ENCODE results near the gene SWI5. TPM values are rescaled to one million over a fixed set of nuclear protein-coding genes. Genes with fewer than 3 reads are reported as not detected.
A peak's percentile ranks its signal among the peaks of the same experiment; 100 is the strongest.

SWI5 gene
- total RNA-seq, 4 donors from 2014 or later = 18.5 to 50.2 (median 49.2) TPM

DNA sequence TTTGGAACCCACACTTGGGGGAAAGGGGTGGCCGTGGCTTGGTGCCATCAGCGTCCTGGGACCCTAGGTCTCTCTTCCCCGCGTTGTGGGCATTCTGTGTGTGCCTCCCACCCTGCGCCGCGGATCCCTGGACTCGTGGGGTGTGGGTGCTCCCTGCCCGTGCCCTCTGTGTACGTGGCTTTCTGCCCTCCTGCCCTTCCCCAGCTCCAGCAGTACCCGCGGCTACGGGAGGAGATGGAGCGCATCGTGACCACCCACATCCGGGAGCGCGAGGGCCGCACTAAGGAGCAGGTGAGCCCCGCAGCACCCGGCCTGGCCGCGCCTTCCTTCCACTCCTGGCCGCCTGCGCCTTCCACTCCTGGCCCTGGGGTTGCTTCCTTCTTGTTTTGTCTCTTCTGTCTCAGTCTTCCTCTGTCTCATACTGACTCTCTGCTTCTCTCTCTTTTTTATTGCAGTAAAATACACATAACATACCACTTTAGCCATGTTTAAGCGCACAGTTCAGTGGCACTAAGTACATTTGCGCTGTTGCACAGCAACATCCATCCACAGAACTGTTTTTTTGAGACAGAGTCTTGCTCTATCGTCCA, 42.2 kb upstream of the SWI5 start:
- no peak overlapping the region for H3K27ac ChIP-seq
- DNase-seq = no peak
- intact Hi-C loops (cut with DNase I) = no loop called here
- no peak for TF ChIP-seq POLR2A (IDR thresholded peaks at IDR 0.05)
- TF ChIP-seq, protein P1, sequence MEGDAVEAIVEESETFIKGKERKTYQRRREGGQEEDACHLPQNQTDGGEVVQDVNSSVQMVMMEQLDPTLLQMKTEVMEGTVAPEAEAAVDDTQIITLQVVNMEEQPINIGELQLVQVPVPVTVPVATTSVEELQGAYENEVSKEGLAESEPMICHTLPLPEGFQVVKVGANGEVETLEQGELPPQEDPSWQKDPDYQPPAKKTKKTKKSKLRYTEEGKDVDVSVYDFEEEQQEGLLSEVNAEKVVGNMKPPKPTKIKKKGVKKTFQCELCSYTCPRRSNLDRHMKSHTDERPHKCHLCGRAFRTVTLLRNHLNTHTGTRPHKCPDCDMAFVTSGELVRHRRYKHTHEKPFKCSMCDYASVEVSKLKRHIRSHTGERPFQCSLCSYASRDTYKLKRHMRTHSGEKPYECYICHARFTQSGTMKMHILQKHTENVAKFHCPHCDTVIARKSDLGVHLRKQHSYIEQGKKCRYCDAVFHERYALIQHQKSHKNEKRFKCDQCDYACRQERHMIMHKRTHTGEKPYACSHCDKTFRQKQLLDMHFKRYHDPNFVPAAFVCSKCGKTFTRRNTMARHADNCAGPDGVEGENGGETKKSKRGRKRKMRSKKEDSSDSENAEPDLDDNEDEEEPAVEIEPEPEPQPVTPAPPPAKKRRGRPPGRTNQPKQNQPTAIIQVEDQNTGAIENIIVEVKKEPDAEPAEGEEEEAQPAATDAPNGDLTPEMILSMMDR (IDR thresholded peaks at IDR 0.05) = no peak
- H3K36me3 ChIP-seq = no peaks in the 10 kb centered on the region
- H3K9me3 ChIP-seq = no peaks in the 10 kb centered on the region
- WGBS, 2 donors = 86 to 87% methylated on average over 20 to 28 of the region's 28 CpGs
- no peaks in the 10 kb centered on the region for H3K27me3 ChIP-seq
- no peak overlapping the region for H3K4me3 ChIP-seq (replicated peaks in 1 of 3)
- H3K4me1 ChIP-seq = no peaks in the 10 kb centered on the region

DNA sequence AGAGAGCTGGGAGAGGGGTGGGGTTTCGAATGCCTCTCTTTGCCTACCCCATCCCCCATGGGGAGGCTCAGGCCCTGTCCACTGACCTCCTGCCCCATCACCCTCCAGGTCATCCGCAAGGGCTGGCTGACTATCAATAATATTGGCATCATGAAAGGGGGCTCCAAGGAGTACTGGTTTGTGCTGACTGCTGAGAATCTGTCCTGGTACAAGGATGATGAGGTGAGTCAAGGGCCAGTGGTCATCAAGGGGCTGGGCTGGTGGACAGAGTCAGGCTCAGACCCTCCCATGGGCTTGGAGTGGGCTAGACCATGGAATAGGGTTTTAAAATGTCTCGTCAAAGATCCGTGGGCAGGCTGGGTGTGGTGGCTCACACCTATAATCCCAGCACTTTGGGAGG, 34.0 kb upstream of the SWI5 start:
- DNase-seq = no peak
- Histone ChIP-seq H3K9me3 (no peaks in the 10 kb centered on the region), H3K36me3 (no peaks in the 10 kb centered on the region), H3K4me1 (peaks cover 0 to 4% of the 10 kb centered on the region in 2 donors), H3K27ac (no peak overlapping the region), H3K27me3 (no peaks in the 10 kb centered on the region), H3K4me3 (replicated peaks in 1 of 3) (no peak overlapping the region)
- intact Hi-C loops (cut with DNase I) = no loop called here
- 90 to 94% methylated on average over 4 of the region's 4 CpGs for WGBS, 2 donors
- TF ChIP-seq POLR2A (IDR thresholded peaks at IDR 0.05) = no peak
- TF ChIP-seq, protein P1 (IDR thresholded peaks at IDR 0.05) = no peak

DNA sequence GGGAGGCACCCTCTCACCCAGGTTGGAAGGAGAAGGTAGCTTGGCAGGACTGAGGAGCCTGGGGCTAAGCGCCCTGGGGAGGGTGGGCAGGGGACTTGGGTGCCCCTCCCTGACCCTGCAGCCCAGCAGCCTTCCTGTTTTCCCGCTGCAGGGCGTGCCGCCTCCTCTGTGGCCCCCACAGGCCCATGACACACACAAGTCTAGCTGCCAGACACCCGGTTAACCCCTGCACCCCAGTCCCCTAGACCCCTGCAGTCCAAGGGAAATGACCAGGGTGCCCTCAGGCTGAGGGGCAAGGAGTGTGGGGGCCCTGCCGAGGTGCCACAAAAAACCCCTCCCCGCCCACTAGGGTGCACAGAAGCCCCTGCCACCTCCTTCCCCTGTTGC, 33.3 kb upstream of the SWI5 start:
- Histone ChIP-seq H3K4me1 (peaks cover 0 to 4% of the 10 kb centered on the region in 2 donors), H3K36me3 (no peaks in the 10 kb centered on the region), H3K9me3 (no peaks in the 10 kb centered on the region), H3K27me3 (no peaks in the 10 kb centered on the region), H3K4me3 (replicated peaks in 1 of 3) (no peak overlapping the region), H3K27ac (peak overlapping the region in 2 of 3 donors; percentile 10 to 33)
- WGBS, 2 donors = 63 to 81% methylated on average over 3 to 7 of the region's 7 CpGs
- intact Hi-C loops (cut with DNase I) = no loop called here
- TF ChIP-seq, protein P1 (IDR thresholded peaks at IDR 0.05) = no peak
- no peak for TF ChIP-seq POLR2A (IDR thresholded peaks at IDR 0.05)
- no peak for DNase-seq

DNA sequence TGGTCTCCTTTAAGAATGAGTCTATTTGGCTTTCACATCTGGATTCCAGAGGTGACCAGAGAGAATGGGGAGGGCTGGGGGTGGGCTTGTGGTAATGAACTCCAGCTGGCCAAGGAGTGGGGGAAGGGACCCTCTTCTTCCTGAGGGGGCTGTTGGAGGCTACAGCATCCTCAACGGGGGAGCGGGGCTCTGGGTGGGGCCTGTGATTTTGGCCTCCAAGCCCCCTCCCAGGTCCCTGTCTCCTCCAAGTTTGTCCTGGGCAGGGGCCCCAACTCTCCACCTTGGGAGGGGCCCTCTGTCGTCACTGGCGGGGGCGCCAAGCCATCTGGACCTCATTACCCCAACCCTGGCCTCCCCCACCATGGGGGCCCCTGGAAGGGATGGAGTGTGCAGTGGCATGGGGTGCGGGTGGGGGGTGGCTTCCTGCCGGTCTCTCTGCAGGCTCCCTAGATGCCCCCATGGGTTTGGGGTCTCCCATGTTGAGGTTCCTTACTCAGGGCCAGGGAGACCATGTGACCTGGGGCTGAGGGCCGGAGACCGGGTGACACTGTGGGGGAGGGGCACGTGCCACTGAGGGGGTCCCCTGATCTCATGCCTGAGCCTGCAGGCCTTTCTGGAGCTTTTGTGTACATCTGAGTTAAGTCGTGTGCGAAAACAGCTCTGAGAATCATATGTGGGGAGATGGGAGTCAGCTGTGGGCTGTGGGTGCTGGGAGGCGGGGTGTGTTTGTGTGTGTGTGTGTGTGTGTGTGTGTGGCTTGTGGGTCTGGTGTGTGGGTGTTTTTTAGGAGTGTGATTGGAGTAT, 32.7 kb upstream of the SWI5 start:
- H3K27me3 ChIP-seq = no peaks in the 10 kb centered on the region
- H3K27ac ChIP-seq = peak overlapping the region in 2 of 3 donors; percentile 10 to 33
- H3K9me3 ChIP-seq = no peaks in the 10 kb centered on the region
- no peaks in the 10 kb centered on the region for H3K36me3 ChIP-seq
- DNase-seq = no peak
- no peak for TF ChIP-seq POLR2A (IDR thresholded peaks at IDR 0.05)
- TF ChIP-seq, protein P1 (IDR thresholded peaks at IDR 0.05) = no peak
- no peak overlapping the region for H3K4me3 ChIP-seq (replicated peaks in 1 of 3)
- H3K4me1 ChIP-seq = peaks cover 0 to 4% of the 10 kb centered on the region in 2 donors
- WGBS, 2 donors = 77 to 84% methylated on average over 5 to 10 of the region's 13 CpGs
- intact Hi-C loops (cut with DNase I) = no loop called here
